AG08396 (cell line): ENCODE measurements around the gene GABRB1.

Experiments used
- DNase-seq: peaks from one replicate; pipeline ENCODE4 v3.0.0; 2012; ENCODE audit warnings: low spot score, mixed read lengths

Gene GABRB1

GRCh38 chr4:47049347-47049746 is 18.0 kb downstream of the GABRB1 start:
- DNase-seq: no peak

- DNase-seq: no peak
These were observed 19.7 kb downstream of the GABRB1 start for GRCh38 chr4:47050761-47051725.

GRCh38 chr4:47053485-47053884 is 22.1 kb downstream of the GABRB1 start:
- DNase-seq: no peak

DNA sequence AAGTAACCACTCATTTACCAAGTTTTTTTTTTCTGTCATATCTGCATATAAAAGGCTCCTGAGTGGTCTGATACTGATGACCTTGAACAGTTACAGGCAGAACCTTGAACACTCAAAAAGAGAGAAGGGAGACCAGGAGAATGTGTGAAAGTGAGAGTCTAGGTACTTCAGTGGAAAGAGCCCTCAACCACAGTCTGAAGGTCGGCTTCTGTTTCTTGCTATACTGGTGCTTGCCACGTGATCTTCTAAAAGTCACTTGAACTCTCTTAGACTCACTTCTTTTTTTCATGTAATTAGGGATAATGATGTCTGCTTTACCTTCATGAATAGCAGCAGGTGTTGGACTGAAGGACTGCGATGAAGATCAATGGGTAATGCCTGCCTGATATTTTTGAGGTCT is 22.8 kb downstream of the GABRB1 start:
- DNase-seq: no peak

- DNase-seq: no peak
These were observed 26.6 kb downstream of the GABRB1 start for GRCh38 chr4:47057991-47058390.

DNA sequence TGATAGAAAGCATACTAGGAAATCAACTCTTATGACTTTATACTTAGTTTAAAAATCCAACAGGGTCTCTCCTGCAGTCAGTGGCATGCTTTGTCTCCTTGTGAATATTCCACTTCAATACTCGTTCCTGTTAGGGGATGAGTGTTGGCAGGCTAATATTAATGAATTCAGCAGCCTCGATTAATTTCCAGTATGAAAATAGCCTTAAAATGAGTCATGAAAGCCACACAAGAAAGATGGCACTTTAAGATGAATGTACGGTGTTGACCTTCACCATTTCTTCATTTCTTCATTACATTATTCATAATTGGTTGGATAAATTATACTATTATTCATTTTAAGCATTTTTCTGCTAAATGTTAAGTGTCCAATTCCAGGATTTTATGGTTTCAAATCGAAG is 29.2 kb downstream of the GABRB1 start:
- DNase-seq: no peak

DNA sequence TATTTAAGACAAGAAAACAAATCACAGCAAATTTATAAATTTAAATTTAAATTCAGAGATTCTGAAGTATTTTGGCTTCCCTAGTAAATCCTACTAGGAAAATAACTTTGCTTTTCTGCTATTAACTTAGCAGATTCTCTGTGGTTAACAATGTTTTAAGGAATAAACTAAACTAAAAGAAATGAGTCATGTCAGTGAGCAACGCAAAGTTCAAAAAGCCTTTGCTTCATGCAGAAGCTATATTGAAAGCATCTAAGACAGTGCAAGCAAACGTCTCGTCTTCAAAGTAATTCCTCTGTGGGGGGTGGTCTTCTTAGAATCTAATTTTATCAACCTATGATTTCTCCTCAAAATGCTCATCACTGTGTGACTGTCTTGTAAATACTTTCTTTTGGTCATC is 30.1 kb downstream of the GABRB1 start:
- DNase-seq: peak; percentile 11

DNA sequence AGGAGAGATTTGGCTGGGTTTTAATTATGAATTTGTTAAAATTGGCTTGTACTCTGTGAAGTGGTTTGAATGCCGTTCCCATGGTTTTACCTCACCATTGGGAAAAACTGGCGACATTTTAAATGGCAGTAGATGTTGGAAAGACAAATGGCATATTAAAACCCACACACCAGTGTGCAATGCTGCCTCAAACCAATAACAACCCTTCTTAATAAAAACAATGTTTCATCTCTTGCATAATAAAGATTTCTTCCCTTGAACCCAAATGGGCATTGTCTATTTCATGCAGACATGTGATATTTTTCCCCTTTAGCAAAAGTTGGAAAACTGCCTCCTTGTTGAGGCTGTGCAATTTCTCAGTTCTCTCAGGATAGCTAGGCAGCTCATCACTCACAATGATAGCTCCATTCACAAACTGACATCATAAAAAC is 33.7 kb downstream of the GABRB1 start:
- no peak for DNase-seq

DNA sequence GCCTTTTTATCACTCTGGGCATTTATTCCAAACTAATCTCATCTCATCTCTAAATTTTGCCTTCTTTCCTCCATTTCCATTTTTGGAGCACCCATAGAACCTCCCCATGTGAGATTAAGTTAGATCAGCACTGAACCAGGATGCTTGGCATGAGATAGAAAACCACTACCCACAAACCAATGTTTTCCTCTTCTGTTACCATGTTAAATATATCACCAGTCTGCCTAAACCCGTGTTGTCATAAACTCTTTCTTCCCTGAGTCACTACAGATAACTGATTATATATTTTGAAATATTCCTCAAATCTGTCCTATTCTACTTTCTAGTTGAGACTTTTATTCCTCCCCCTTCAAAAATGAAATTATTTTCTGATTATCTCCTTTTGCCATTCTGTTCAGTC is 37.6 kb downstream of the GABRB1 start:
- no peak for DNase-seq

DNA sequence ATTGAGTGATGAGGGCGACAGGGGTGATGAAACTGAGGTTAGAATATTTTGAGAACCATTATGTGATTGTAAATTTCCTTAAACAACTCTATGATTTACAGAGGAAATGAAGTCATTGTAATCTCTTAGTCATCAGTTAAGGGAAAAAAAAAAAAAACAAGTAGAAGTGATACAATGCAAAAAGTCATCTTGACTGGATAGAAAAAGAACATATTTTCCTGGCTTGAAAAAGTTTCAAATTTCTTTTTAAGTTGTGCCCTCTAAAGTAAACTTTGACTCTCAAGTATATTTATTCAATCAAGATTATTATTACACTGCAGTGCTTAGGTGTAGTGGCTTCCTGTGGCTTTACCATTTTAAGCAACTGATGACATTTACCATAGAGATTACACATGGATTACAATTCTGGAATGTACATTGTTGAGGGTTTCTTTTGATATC is 40.6 kb downstream of the GABRB1 start:
- DNase-seq: no peak

DNA sequence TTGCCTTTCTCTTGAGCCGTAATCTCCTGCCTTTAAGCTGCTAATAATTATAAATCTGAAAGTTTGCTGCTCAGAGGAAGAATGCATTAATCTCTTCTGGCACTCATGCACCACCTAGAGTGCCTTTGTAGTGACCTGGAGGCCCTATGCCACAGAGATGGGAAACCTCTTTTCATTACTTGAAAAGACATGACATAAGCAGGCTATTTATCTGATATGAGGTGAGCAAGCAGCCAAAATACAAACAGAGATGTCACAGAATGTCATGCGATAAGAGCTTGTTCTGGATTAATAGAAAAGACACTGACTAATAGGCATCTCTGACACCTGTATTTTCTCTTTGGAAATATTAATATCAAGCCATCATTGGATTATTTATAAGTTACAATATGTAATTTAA is 42.3 kb downstream of the GABRB1 start:
- DNase-seq: no peak

DNA sequence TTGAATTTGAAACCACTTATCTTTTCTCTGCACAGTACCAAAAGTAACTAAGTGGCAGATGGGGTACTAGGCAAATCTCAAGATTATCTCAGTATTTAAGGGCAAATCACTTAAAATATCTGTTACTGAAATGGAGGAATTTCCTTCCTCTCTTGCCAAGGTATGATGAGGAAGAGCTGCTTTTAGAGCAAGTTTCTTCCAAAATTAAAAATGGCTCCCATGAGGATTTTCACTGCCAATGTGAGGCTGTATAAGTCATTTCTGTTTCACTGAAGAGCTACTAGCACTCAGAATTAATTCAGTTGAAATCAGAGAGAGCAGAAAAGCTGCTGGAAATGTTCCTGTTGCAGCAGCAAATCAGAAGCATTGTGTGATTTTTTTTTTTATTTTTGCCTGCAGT is 43.4 kb downstream of the GABRB1 start:
- no peak for DNase-seq

DNA sequence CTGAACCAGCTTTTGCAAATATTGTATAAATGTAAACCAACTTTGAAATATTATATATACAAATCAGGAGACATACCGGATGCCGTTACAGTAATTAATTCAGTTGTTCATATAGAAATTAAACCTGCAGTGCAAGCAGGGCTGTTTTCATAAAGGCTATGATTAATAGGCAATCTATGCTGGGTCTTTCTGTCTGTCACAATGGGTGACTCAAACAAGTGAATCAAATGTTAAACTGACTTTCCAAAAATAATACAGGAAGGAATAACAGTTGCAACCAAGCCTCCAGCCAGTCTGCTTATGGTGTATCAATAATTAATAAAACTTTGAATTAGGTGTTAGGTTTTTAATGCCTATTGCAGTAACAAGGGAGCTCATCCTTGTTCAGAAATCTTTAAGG is 43.9 kb downstream of the GABRB1 start:
- DNase-seq: no peak

GRCh38 chr4:47075919-47076318 is 44.6 kb downstream of the GABRB1 start:
- DNase-seq: no peak

DNA sequence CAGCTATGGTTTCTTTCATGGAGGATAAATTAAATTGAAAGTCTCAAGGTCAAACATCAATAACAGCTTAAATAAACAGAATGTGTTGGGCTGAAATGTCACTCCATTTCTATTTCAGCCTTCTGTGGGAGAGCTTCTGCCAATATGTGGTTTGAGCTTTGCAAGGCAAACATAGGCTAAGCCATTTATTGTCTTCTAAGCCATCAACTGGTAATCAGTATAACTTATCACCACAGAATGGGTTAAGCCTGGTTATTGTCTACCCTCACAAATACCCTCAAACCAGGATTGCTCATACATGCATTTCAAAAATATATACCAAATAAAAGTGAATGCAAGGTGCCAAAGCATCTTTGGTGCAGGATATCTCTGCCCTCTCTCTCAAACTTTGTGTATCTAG is 52.7 kb downstream of the GABRB1 start:
- DNase-seq: no peak

GRCh38 chr4:47084795-47085194 is 53.4 kb downstream of the GABRB1 start:
- DNase-seq: no peak

- peak; percentile 8 for DNase-seq
These were observed 56.9 kb downstream of the GABRB1 start for GRCh38 chr4:47088298-47088697.

DNA sequence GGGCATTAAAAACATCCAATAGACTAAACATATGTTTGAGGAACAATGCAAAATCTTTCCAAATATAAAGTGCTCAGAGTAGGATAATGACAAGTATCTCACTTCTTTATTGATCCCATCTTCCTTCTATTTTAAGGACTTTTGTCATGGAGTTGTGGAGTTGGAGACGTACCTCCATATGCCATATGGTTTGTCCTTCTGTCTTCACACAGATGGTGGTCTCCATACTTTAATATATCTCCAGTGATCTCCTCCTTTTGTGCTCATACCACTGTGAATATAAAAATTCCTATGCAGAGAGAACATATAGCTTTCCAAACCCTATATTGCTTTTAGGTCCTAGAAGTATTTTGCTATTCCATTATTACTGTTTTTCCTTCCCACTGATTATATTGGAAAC is 64.5 kb downstream of the GABRB1 start:
- no peak for DNase-seq

DNA sequence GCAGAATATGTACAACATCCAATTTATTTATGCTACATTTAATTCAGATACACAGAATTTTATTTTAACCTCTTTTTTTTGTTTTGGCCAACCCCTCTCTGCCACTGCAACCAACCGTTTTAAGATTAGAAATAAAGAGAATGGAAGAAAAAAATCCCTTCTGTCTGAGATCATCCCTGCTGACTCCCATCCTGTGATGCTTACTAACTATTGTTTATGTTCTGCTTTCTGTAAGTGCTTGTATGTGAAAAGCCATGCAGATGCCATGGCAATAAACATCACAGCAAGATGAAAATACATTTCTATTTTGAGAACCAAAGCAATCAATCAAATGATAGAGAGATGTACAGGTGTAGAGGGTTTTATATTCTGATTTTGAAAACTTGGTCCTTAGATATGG is 70.1 kb downstream of the GABRB1 start:
- no peak for DNase-seq

DNA sequence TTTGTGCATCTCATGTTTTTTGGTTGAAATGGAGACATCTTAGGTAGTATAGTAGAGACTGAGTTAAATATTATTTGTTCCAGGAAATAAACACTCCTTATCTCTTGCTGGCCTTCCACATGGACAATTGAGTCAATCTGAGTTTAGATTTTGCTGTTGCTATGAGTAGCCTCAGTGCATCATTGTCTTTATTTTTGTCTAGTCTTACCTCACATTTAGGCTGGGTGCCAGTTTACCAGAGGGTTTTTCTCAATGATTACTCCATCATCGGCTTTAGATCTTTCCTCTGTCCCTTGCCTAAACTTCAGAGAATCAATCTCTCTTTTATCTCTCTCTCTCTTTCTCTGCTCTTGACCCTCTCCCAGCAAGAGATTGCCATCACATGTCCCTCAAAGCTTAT is 73.6 kb downstream of the GABRB1 start:
- no peak for DNase-seq

DNA sequence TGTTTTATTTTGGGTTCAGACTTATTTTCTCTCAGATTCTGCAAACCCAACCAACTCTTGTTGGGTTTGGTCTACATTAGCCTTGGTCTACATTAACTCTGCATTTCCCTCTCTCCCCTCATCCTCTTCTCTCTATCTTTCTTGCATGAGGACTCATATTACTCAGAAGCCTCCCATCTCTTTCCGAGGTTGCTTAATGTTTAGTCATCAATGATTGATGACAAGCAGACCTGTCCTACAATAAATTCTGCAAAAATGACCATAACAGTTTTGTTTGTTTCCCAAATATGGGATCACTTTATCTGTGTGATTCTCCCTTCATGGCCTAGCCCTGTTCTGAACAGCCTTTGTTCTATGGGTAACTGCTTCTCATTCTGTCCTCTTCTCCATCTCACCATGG is 75.2 kb downstream of the GABRB1 start:
- peak; percentile 11 for DNase-seq

- DNase-seq: no peak
These were observed 78.0 kb downstream of the GABRB1 start for GRCh38 chr4:47109379-47109778.

GRCh38 chr4:47110546-47111132 is 79.3 kb downstream of the GABRB1 start:
- no peak for DNase-seq
